Mucosa of stomach (tissue), 1 donor: ENCODE measurements around the gene TXLNB.

ENCODE experiments used
- H3K27me3 ChIP-seq: one replicate; pipeline ENCODE4 v1.7.0; 2013; ENCODE audit warnings: mild to moderate bottlenecking, low read length; ENCODE audit not compliant: control insufficient read depth, insufficient read depth
- H3K36me3 ChIP-seq: one replicate; pipeline ENCODE4 v1.7.0; 2013; ENCODE audit warnings: low read length; ENCODE audit not compliant: control insufficient read depth, insufficient read depth
- H3K4me1 ChIP-seq: one replicate; pipeline ENCODE4 v1.7.0; 2013; ENCODE audit warnings: mild to moderate bottlenecking, low read length; ENCODE audit not compliant: control insufficient read depth, insufficient read depth
- H3K4me3 ChIP-seq: one replicate; pipeline ENCODE4 v1.7.0; 2013; ENCODE audit warnings: low read length
- H3K9ac ChIP-seq: one replicate; pipeline ENCODE4 v1.7.0; 2013; ENCODE audit warnings: mild to moderate bottlenecking, low read length, moderate library complexity
- H3K9me3 ChIP-seq: one replicate; pipeline ENCODE4 v1.7.0; 2013; ENCODE audit warnings: mild to moderate bottlenecking, low read length, moderate library complexity; ENCODE audit not compliant: control insufficient read depth
- donor health status: Pancreatic carcinoma.

TXLNB gene

DNA sequence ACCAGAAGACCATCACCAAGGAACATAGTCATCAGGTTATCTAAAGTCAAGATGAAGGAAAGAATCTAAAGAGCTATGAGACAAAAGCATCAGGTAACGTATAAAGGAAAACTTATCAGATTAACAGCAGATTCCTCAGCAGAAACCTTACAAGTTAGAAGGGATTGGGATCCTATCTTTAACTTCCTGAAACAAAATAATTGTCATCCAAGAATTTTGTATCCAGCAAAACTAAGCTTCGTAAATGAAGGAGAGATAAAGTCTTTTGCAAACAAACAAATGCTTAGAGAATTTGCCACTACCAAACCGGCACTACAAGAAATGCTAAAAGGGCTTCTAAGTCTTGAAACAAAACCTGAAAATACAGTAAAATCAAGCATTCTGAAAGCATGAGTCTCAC is 86.0 kb downstream of the TXLNB start:
- no peaks in the 10 kb centered on the region for H3K27me3 ChIP-seq
- H3K36me3 ChIP-seq, result no peaks in the 10 kb centered on the region
- no peak overlapping the region for H3K4me3 ChIP-seq
- no peaks in the 10 kb centered on the region for H3K9me3 ChIP-seq
- H3K4me1 ChIP-seq, result no peaks in the 10 kb centered on the region
- no peak overlapping the region for H3K9ac ChIP-seq

- Histone ChIP-seq H3K4me3 (no peak overlapping the region), H3K36me3 (no peaks in the 10 kb centered on the region), H3K4me1 (no peaks in the 10 kb centered on the region), H3K9ac (no peak overlapping the region), H3K27me3 (no peaks in the 10 kb centered on the region), H3K9me3 (no peaks in the 10 kb centered on the region)
These were observed 86.8 kb downstream of the TXLNB start for GRCh38 chr6:139204978-139205377.

GRCh38 chr6:139201378-139201777 is 90.4 kb downstream of the TXLNB start:
- Histone ChIP-seq H3K36me3 (no peaks in the 10 kb centered on the region), H3K4me3 (no peak overlapping the region), H3K9ac (no peak overlapping the region), H3K4me1 (no peaks in the 10 kb centered on the region), H3K9me3 (no peaks in the 10 kb centered on the region), H3K27me3 (no peaks in the 10 kb centered on the region)

- H3K4me3 ChIP-seq, result no peak overlapping the region
- H3K27me3 ChIP-seq, result no peaks in the 10 kb centered on the region
- no peaks in the 10 kb centered on the region for H3K9me3 ChIP-seq
These were observed 93.1 kb downstream of the TXLNB start for GRCh38 chr6:139198529-139199288.

DNA sequence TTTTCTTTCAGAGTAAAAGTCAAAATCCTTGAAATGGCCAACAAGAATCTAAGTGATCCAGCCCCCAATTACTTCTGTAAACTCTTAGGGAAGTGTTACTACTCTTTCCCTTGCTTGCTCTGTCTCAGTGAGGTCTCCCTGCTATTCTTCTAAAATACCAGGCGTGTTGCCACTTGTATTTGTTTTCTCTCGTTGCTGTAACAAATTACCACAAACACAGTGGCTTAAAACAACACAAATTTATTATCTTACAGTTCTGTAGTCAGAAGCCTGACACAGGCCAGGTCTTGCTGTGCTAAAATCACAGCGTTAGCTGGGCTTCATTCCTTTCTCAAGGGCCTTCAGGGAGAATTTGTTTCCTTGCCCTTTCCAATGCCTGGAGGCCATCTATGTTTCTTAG is 97.1 kb downstream of the TXLNB start:
- no peaks in the 10 kb centered on the region for H3K9me3 ChIP-seq
- no peaks in the 10 kb centered on the region for H3K27me3 ChIP-seq
- no peak overlapping the region for H3K4me3 ChIP-seq
- H3K4me1 ChIP-seq, result no peaks in the 10 kb centered on the region
- no peaks in the 10 kb centered on the region for H3K36me3 ChIP-seq
- H3K9ac ChIP-seq, result no peak overlapping the region

More at GRCh38 chr6:139198529-139199288, 93.1 kb downstream of the TXLNB start:
- Histone ChIP-seq H3K36me3 (no peaks in the 10 kb centered on the region), H3K9ac (no peak overlapping the region), H3K4me1 (no peaks in the 10 kb centered on the region)
